HEK293 (cell line): ENCODE measurements around the gene GPATCH3.

ENCODE experiments used
- CTCF ChIA-PET: fragments of 350-600 bp; formaldehyde crosslinking; extraction: SDS; loops from one replicate; lab custom pipeline; 2021; ENCODE audit warnings: antibody characterized with exemption; lab: Yijun Ruan, JAX
- POLR2A ChIA-PET: fragments of 300-600 bp; formaldehyde crosslinking; extraction: SDS; loops from one replicate; lab custom pipeline; 2020; ENCODE audit warnings: antibody characterized with exemption, inconsistent platforms; lab: Yijun Ruan, JAX
- H3K27ac ChIP-seq: fragments of 200-500 bp; sonication (Bioruptor generic); 2 replicates; pipeline ENCODE4 v1.5.1; 2014; ENCODE audit warnings: low read depth, low read length, control low read depth, inconsistent platforms; ENCODE audit errors: extremely low read depth
- H3K36me3 ChIP-seq, 2 experiments: fragments of 200-500 bp in 1 of 2; sonication (Bioruptor generic) in 1 of 2; 1 replicate in 1 of 2; 2 replicates in 1 of 2; pipeline ENCODE4 v1.5.1; 2014 to 2017; ENCODE audit warnings: inconsistent platforms in 2 of 2, low read length in 2 of 2; ENCODE audit not compliant: control insufficient read depth in 2 of 2, insufficient read depth in 1 of 2
- H3K4me1 ChIP-seq: fragments of 200-500 bp; sonication (Bioruptor generic); 2 replicates; pipeline ENCODE4 v1.5.1; 2014; ENCODE audit warnings: mild to moderate bottlenecking, low read length, inconsistent platforms; ENCODE audit not compliant: control insufficient read depth, insufficient read depth
- H3K4me3 ChIP-seq: 2 replicates; pipeline ENCODE4 v1.5.1; 2011; ENCODE audit warnings: low read depth, mild to moderate bottlenecking, control low read depth, low read length, moderate library complexity
- H3K9me3 ChIP-seq: fragments of 200-500 bp; sonication (Bioruptor generic); 2 replicates; pipeline ENCODE4 v1.5.1; 2014; ENCODE audit warnings: low read depth, low read length, inconsistent platforms; ENCODE audit not compliant: control insufficient read depth, insufficient read depth
- CTCF ChIP-seq: fragments of 450-650 bp; formaldehyde crosslinking; IDR thresholded peaks from 2 replicates; pipeline ENCODE4 v1.5.1; 2016; ENCODE audit warnings: missing biosample characterization, missing genetic modification characterization
- GLI2 ChIP-seq: fragments of 450-650 bp; formaldehyde crosslinking; IDR thresholded peaks from 2 replicates; pipeline ENCODE4; 2017; ENCODE audit warnings: missing biosample characterization, missing genetic modification characterization, low read depth, borderline replicate concordance
- GLI4 ChIP-seq: fragments of 450-650 bp; formaldehyde crosslinking; IDR thresholded peaks from 2 replicates; pipeline ENCODE4 v1.5.1; 2016; ENCODE audit warnings: missing biosample characterization, missing genetic modification characterization
- KLF1 ChIP-seq: fragments of 450-650 bp; formaldehyde crosslinking; IDR thresholded peaks from 2 replicates; pipeline ENCODE4 v1.5.1; 2016; ENCODE audit warnings: missing biosample characterization, missing genetic modification characterization
- KLF17 ChIP-seq: fragments of 450-650 bp; formaldehyde crosslinking; IDR thresholded peaks from 2 replicates; pipeline ENCODE4 v1.5.1; 2016; ENCODE audit warnings: missing biosample characterization, missing genetic modification characterization
- MEIS1 ChIP-seq: sonication (generic); formaldehyde crosslinking; IDR thresholded peaks from 2 replicates; pipeline ENCODE4 v1.8.1; 2022; ENCODE audit warnings: missing genetic modification reagents, mild to moderate bottlenecking, borderline replicate concordance
- OSR2 ChIP-seq: fragments of 450-650 bp; formaldehyde crosslinking; IDR thresholded peaks from 2 replicates; pipeline ENCODE4 v1.5.1; 2016; ENCODE audit warnings: missing biosample characterization, missing genetic modification characterization
- REPIN1 ChIP-seq: fragments of 450-650 bp; formaldehyde crosslinking; IDR thresholded peaks from 2 replicates; pipeline ENCODE4 v1.5.1; 2017; ENCODE audit warnings: missing biosample characterization, missing genetic modification characterization, low read depth
- SP7 ChIP-seq: fragments of 450-650 bp; formaldehyde crosslinking; IDR thresholded peaks from 2 replicates; pipeline ENCODE4 v1.5.1; 2016; ENCODE audit warnings: missing biosample characterization, missing genetic modification characterization
- ZNF18 ChIP-seq: fragments of 450-650 bp; formaldehyde crosslinking; IDR thresholded peaks from 2 replicates; pipeline ENCODE4 v1.5.1; 2016; ENCODE audit warnings: missing biosample characterization, missing genetic modification characterization
- ZNF19 ChIP-seq: fragments of 450-650 bp; formaldehyde crosslinking; IDR thresholded peaks from 2 replicates; pipeline ENCODE4; 2016; ENCODE audit warnings: missing biosample characterization, missing genetic modification characterization, low read depth
- ZNF214 ChIP-seq: fragments of 450-650 bp; formaldehyde crosslinking; IDR thresholded peaks from 2 replicates; pipeline ENCODE4 v1.5.1; 2017; ENCODE audit warnings: missing biosample characterization, mild to moderate bottlenecking, missing genetic modification characterization, borderline replicate concordance
- ZNF239 ChIP-seq: fragments of 450-650 bp; formaldehyde crosslinking; IDR thresholded peaks from 2 replicates; pipeline ENCODE4 v1.5.1; 2016; ENCODE audit warnings: missing biosample characterization, missing genetic modification characterization
- ZNF274 ChIP-seq, 2 experiments: fragments of 200-500 bp in 1 of 2; fragments of 450-650 bp in 1 of 2; sonication (Bioruptor generic) in 1 of 2; formaldehyde crosslinking in 1 of 2; IDR thresholded peaks; 2 replicates each; pipeline versions ENCODE4 v1.5.1 to v1.6.1; 2014 to 2016; ENCODE audit warnings: borderline replicate concordance in 1 of 2, inconsistent platforms in 1 of 2, low read length in 1 of 2, missing biosample characterization in 1 of 2, missing genetic modification characterization in 1 of 2
- ZNF488 ChIP-seq: fragments of 450-650 bp; formaldehyde crosslinking; IDR thresholded peaks from 2 replicates; pipeline ENCODE4 v1.5.1; 2016; ENCODE audit warnings: missing biosample characterization, missing genetic modification characterization
- ZNF513 ChIP-seq: fragments of 450-650 bp; IDR thresholded peaks from 2 replicates; pipeline ENCODE4 v1.5.1; 2018; ENCODE audit warnings: missing biosample characterization, missing genetic modification characterization
- ZNF571 ChIP-seq: fragments of 450-650 bp; formaldehyde crosslinking; IDR thresholded peaks from 2 replicates; pipeline ENCODE4 v1.5.0; 2017; ENCODE audit warnings: missing biosample characterization, missing genetic modification characterization
- ZNF585B ChIP-seq: fragments of 450-650 bp; formaldehyde crosslinking; IDR thresholded peaks from 2 replicates; pipeline ENCODE4 v1.5.1; 2016; ENCODE audit warnings: missing biosample characterization, missing genetic modification characterization
- ZNF670 ChIP-seq: fragments of 450-650 bp; formaldehyde crosslinking; IDR thresholded peaks from 2 replicates; pipeline ENCODE4 v1.5.1; 2016; ENCODE audit warnings: missing biosample characterization, missing genetic modification characterization, low read depth
- ZNF677 ChIP-seq: fragments of 450-650 bp; IDR thresholded peaks from 2 replicates; pipeline ENCODE4 v1.5.0; 2018; ENCODE audit warnings: missing biosample characterization, mild to moderate bottlenecking, missing genetic modification characterization, moderate library complexity
- ZNF692 ChIP-seq: fragments of 450-650 bp; formaldehyde crosslinking; IDR thresholded peaks from 2 replicates; pipeline ENCODE4 v1.5.1; 2016; ENCODE audit warnings: missing biosample characterization, missing genetic modification characterization
- ZNF747 ChIP-seq: fragments of 450-650 bp; formaldehyde crosslinking; IDR thresholded peaks from 2 replicates; pipeline ENCODE4 v1.5.1; 2016; ENCODE audit warnings: missing biosample characterization, missing genetic modification characterization
- ZSCAN23 ChIP-seq: fragments of 450-650 bp; formaldehyde crosslinking; IDR thresholded peaks from 2 replicates; pipeline ENCODE4 v1.5.1; 2016; ENCODE audit warnings: missing biosample characterization, missing genetic modification characterization
- ZSCAN30 ChIP-seq: fragments of 450-650 bp; IDR thresholded peaks from 2 replicates; pipeline ENCODE4 v1.5.1; 2018; ENCODE audit warnings: missing biosample characterization, mild to moderate bottlenecking, missing genetic modification characterization, moderate library complexity

Gene GPATCH3

GRCh38 chr1:26942656-26943055 is 42.4 kb upstream of the GPATCH3 start:
- peak; percentile 60 for TF ChIP-seq ZNF513 (tag by site-specific recombination)
- no peak for TF ChIP-seq ZNF214
- ChIA-PET POLR2A (no interaction called here), CTCF (interaction anchor here (0.6 to 1.0 kb wide), 2 partner anchors 57 to 133 kb away, joined by 3 read pairs; no protein-coding TSS in a partner anchor)
- no peak overlapping the region for H3K27ac ChIP-seq
- H3K4me1 ChIP-seq = no peaks in the 10 kb centered on the region
- no peaks in the 10 kb centered on the region for H3K9me3 ChIP-seq
- peaks cover 34 to 92% of the 10 kb centered on the region in 2 experiments; a peak in 2 of 3 replicates for H3K36me3 ChIP-seq
- H3K4me3 ChIP-seq = no peak overlapping the region

- no peak overlapping the region for H3K4me3 ChIP-seq
- no peaks in the 10 kb centered on the region for H3K4me1 ChIP-seq
- TF ChIP-seq GLI4 (tag by site-specific recombination) (no peak), ZNF677 (tag by site-specific recombination) (no peak), ZNF571 (tag by site-specific recombination) (no peak)
- H3K9me3 ChIP-seq = no peaks in the 10 kb centered on the region
- H3K36me3 ChIP-seq = peaks cover 38 to 94% of the 10 kb centered on the region in 2 experiments; a peak in 2 of 3 replicates
- ChIA-PET POLR2A (interaction anchor here (1.0 kb wide), 2 partner anchors 41 to 71 kb away, joined by 3 to 4 read pairs; partner anchors contain the start of genes GPATCH3 and TENT5B), CTCF (no interaction called here)
- no peak overlapping the region for H3K27ac ChIP-seq
Observed at GRCh38 chr1:26941311-26941710, 41.0 kb upstream of the GPATCH3 start.

- CTCF ChIA-PET = interaction anchor here (0.6 kb wide), 1 partner anchor 336 kb away, joined by 3 read pairs; no protein-coding TSS in a partner anchor
- Histone ChIP-seq H3K4me1 (no peaks in the 10 kb centered on the region), H3K36me3 (peaks cover 44 to 90% of the 10 kb centered on the region in 2 experiments), H3K27ac (no peak overlapping the region), H3K9me3 (no peaks in the 10 kb centered on the region)
- TF ChIP-seq KLF1 (tag by site-specific recombination) (no peak), ZNF488 (no peak), ZNF747 (tag by site-specific recombination) (no peak), SP7 (tag by site-specific recombination) (no peak), ZNF585B (tag by site-specific recombination) (no peak), OSR2 (tag by site-specific recombination) (no peak), MEIS1 (CRISPR knock-in tag) (no peak), KLF17 (tag by site-specific recombination) (no peak), ZNF692 (tag by site-specific recombination) (no peak), ZSCAN30 (tag by site-specific recombination) (no peak), ZNF274 (IDR thresholded peaks at IDR 0.05; ENCODE audit: low read length) (no peak), ZNF274 (tag by site-specific recombination; IDR thresholded peaks at IDR 0.05; ENCODE audit: borderline replicate concordance) (no peak), REPIN1 (tag by site-specific recombination) (no peak), GLI2 (tag by site-specific recombination) (no peak), ZNF670 (no peak), ZNF19 (tag by site-specific recombination) (no peak), ZSCAN23 (tag by site-specific recombination) (no peak), CTCF (tag by site-specific recombination) (no peak), ZNF18 (tag by site-specific recombination) (no peak), ZNF239 (tag by site-specific recombination) (no peak)
- TF ChIP-seq, all 188 proteins: peak for 0
- POLR2A ChIA-PET = no interaction called here
- no peak overlapping the region for H3K4me3 ChIP-seq
Observed at GRCh38 chr1:26938659-26939025, 38.4 kb upstream of the GPATCH3 start.
